Neural cell (in vitro differentiated cells): ENCODE measurements around the gene EI24.

ENCODE experiments used
- EP300 ChIP-seq: fragments of 450-650 bp; conservative IDR thresholded peaks from 2 replicates; pipeline ENCODE4 v1.6.1; 2014; ENCODE audit warnings: antibody characterized with exemption, mild to moderate bottlenecking, moderate library complexity; ENCODE audit not compliant: poor library complexity, severe bottlenecking
- EZH2 ChIP-seq: fragments of 200-600, 300-800 bp; shearing (Covaris generic), sonication (generic); IDR thresholded peaks from 2 replicates; pipeline ENCODE4 v1.6.1; 2014; ENCODE audit warnings: antibody characterized with exemption, low read length, borderline replicate concordance, mild to moderate bottlenecking; ENCODE audit not compliant: insufficient read depth, poor library complexity, severe bottlenecking
- MXI1 ChIP-seq: fragments of 450-650 bp; conservative IDR thresholded peaks from 2 replicates; pipeline ENCODE4 v1.6.1; 2014; ENCODE audit warnings: antibody characterized with exemption, mild to moderate bottlenecking; ENCODE audit not compliant: poor library complexity, severe bottlenecking
- POLR2AphosphoS5 ChIP-seq: IDR thresholded peaks from 2 replicates; pipeline ENCODE4 v1.6.1; 2012
- RAD21 ChIP-seq: fragments of 450-650 bp; conservative IDR thresholded peaks from 2 replicates; pipeline ENCODE4 v1.6.1; 2014; ENCODE audit warnings: antibody characterized with exemption, mild to moderate bottlenecking, moderate library complexity
- SMC3 ChIP-seq: fragments of 450-650 bp; conservative IDR thresholded peaks from 2 replicates; pipeline ENCODE4 v1.6.1; 2014; ENCODE audit warnings: antibody characterized with exemption, mild to moderate bottlenecking, moderate library complexity; ENCODE audit not compliant: poor library complexity
- TAF1 ChIP-seq: IDR thresholded peaks from 2 replicates; pipeline ENCODE4 v1.6.1; 2012; ENCODE audit warnings: low read depth
- TF ChIP-seq, protein P1 (sequence below): fragments of 450-650 bp; IDR thresholded peaks from 2 replicates; pipeline ENCODE4 v1.5.1; 2014; ENCODE audit warnings: antibody characterized with exemption, mild to moderate bottlenecking, moderate library complexity; ENCODE audit not compliant: poor library complexity, severe bottlenecking

DNA sequence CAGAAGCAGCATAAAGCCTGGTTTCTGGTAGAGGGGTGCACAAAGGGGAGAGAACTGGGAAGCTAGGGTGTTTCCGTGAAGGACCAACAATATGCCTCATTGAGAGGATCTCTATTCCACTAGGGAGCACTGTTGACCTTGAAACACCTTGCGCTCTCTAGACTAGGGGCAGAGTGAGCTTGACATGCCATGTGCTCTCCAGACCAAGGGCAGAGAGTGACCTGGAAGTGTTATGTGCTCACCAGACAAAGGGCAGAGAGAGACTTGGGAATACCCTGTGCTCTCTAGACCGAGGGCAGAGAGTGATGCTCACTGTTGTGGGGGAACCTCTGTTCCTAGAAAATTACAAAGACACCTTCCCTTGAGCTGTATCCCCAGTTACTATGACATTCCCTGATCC is 15.2 kb upstream of the EI24 start:
- TF ChIP-seq, protein P1, sequence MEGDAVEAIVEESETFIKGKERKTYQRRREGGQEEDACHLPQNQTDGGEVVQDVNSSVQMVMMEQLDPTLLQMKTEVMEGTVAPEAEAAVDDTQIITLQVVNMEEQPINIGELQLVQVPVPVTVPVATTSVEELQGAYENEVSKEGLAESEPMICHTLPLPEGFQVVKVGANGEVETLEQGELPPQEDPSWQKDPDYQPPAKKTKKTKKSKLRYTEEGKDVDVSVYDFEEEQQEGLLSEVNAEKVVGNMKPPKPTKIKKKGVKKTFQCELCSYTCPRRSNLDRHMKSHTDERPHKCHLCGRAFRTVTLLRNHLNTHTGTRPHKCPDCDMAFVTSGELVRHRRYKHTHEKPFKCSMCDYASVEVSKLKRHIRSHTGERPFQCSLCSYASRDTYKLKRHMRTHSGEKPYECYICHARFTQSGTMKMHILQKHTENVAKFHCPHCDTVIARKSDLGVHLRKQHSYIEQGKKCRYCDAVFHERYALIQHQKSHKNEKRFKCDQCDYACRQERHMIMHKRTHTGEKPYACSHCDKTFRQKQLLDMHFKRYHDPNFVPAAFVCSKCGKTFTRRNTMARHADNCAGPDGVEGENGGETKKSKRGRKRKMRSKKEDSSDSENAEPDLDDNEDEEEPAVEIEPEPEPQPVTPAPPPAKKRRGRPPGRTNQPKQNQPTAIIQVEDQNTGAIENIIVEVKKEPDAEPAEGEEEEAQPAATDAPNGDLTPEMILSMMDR = no peak
- TF ChIP-seq EZH2 = no peak
- no peak for TF ChIP-seq TAF1
- TF ChIP-seq MXI1 = no peak
- TF ChIP-seq POLR2AphosphoS5 = no peak
- no peak for TF ChIP-seq RAD21
- TF ChIP-seq EP300 = no peak
- no peak for TF ChIP-seq SMC3
